Keratinocyte (primary cell): ENCODE data around the gene SERPINI1. TPM values are rescaled to one million over a fixed set of nuclear protein-coding genes. Genes with fewer than 3 reads are reported as not detected.

ENCODE experiments used
- DNase-seq: peaks from one replicate; pipeline ENCODE4 v3.0.0-alpha.2; 2011; ENCODE audit warnings: low read depth, missing footprints, low spot score
- FAIRE-seq: peaks from 2 replicates; lab custom pipeline; 2011; peaks lifted over from hg19 to GRCh38; lab: Jason Lieb, UNC
- H2AFZ ChIP-seq: 2 replicates; pipeline ENCODE4 v1.6.0; 2012; ENCODE audit warnings: low read length, control low read depth, inconsistent platforms; ENCODE audit not compliant: control insufficient read depth
- H3K27ac ChIP-seq: 2 replicates; pipeline ENCODE4 v1.5.1; 2011; ENCODE audit warnings: low read length; ENCODE audit not compliant: control insufficient read depth, insufficient read depth
- H3K27me3 ChIP-seq: 3 replicates; pipeline ENCODE4 v1.6.0; 2011; ENCODE audit warnings: low read length; ENCODE audit not compliant: control insufficient read depth, insufficient read depth; ENCODE audit errors: extremely low read depth
- H3K36me3 ChIP-seq, 2 experiments: 2 replicates in 1 of 2; 3 replicates in 1 of 2; pipeline ENCODE4 v1.5.1; 2011; ENCODE audit warnings: low read length in 2 of 2, mild to moderate bottlenecking in 1 of 2; ENCODE audit not compliant: control insufficient read depth in 2 of 2, insufficient read depth in 2 of 2; ENCODE audit errors: extremely low read depth in 1 of 2
- H3K4me1 ChIP-seq: 3 replicates; pipeline ENCODE4 v1.5.1; 2011; ENCODE audit warnings: low read length; ENCODE audit not compliant: control insufficient read depth, insufficient read depth; ENCODE audit errors: extremely low read depth
- H3K4me2 ChIP-seq: 3 replicates; pipeline ENCODE4 v1.6.0; 2011; ENCODE audit warnings: low read depth, low read length; ENCODE audit not compliant: control insufficient read depth, insufficient read depth; ENCODE audit errors: extremely low read depth
- H3K4me3 ChIP-seq, 3 experiments: fragments of 200-600 bp in 1 of 3; sonication (generic) in 1 of 3; 2 replicates in 2 of 3; 3 replicates in 1 of 3; pipeline ENCODE4 v1.5.1; 2011 to 2016; ENCODE audit warnings: low read length in 3 of 3, mild to moderate bottlenecking in 3 of 3, control low read depth in 2 of 3, inconsistent platforms in 1 of 3, low read depth in 1 of 3, mixed read lengths in 1 of 3, mixed run types in 1 of 3, moderate library complexity in 1 of 3; ENCODE audit not compliant: control insufficient read depth in 2 of 3, insufficient read depth in 2 of 3; ENCODE audit errors: extremely low read depth in 1 of 3
- H3K79me2 ChIP-seq: 2 replicates; pipeline ENCODE4 v1.6.0; 2012; ENCODE audit warnings: low read length; ENCODE audit not compliant: control insufficient read depth, insufficient read depth
- H3K9ac ChIP-seq: 3 replicates; pipeline ENCODE4 v1.6.0; 2011; ENCODE audit warnings: low read length; ENCODE audit not compliant: control insufficient read depth, insufficient read depth; ENCODE audit errors: extremely low read depth
- H3K9me1 ChIP-seq: 3 replicates; pipeline ENCODE4 v1.6.0; 2011; ENCODE audit warnings: low read length; ENCODE audit not compliant: control insufficient read depth, insufficient read depth; ENCODE audit errors: extremely low read depth
- H3K9me3 ChIP-seq: 2 replicates; pipeline ENCODE4 v1.5.1; 2012; ENCODE audit warnings: low read depth, low read length; ENCODE audit not compliant: control insufficient read depth
- H4K20me1 ChIP-seq: 3 replicates; pipeline ENCODE4 v1.6.0; 2011; ENCODE audit warnings: low read length; ENCODE audit not compliant: control insufficient read depth, insufficient read depth; ENCODE audit errors: extremely low read depth
- EZH2 ChIP-seq: IDR thresholded peaks from one replicate; pipeline ENCODE4 v1.6.1; 2012; ENCODE audit warnings: inconsistent platforms, mild to moderate bottlenecking, low read length, moderate library complexity
- dilution Hi-C: fragments of 300-500 bp; cut with MboI; formaldehyde crosslinking; loops from one replicate; pipeline ENCODE4 v1.7.0; 2020; ENCODE audit warnings: low sequenced_read_pairs; ENCODE audit not compliant: extremely low pct_ligation_motif_present
- polyA plus RNA-seq, 5 experiments: library from polyadenylated mRNA; depleted of rRNA in 3 of 5; stranded (reverse) in 3 of 5; stranded (forward) in 1 of 5; unstranded in 1 of 5; fragments of >200 nt; gene quantifications; 1 replicate in 1 of 5; 2 replicates in 3 of 5; 3 replicates in 1 of 5; pipeline versions ENCODE4 v1.2.1 to v1.2.3, GENCODE V29; 2011 to 2012; ENCODE audit warnings: missing spikeins in 2 of 5, low read depth in 1 of 5, low replicate concordance in 1 of 5
- TF ChIP-seq, protein P1 (sequence below), 3 experiments: IDR thresholded peaks in 1 of 3; conservative IDR thresholded peaks in 1 of 3; optimal IDR thresholded peaks in 1 of 3; 2 replicates in 2 of 3; 3 replicates in 1 of 3; pipeline versions ENCODE3 to v1.5.1; 2011; ENCODE audit warnings: low read length in 3 of 3, mild to moderate bottlenecking in 3 of 3, moderate library complexity in 2 of 3, control low read depth in 1 of 3, inconsistent platforms in 1 of 3; ENCODE audit not compliant: insufficient read depth in 2 of 3; ENCODE audit errors: extremely low read depth in 1 of 3

The SERPINI1 gene
- polyA plus RNA-seq, 1 donor (not counting 4 experiments of a cell fraction or from before 2014, with no cell fraction given), result 5.5 TPM

DNA sequence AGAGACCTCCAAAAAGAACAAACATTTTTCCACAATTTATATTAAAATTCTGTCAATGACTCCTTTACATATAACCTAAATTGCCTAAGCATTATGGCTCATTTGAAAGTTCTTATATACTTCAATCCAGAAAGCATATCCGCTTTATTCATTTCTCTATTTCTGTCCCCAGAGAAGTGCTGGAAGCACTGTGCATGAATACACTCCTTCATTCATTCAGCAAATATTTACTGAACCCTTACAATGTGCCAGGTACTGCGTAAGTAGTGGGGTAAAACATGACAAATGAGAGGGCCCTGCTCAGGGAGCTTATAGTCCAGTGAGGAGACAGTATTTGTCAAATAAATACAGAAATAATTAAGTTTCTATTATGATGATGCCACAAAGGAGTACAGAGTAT is 4.1 kb upstream of the SERPINI1 start:
- Histone ChIP-seq H4K20me1 (peaks cover 9% of the 10 kb centered on the region), H3K27me3 (no peaks in the 10 kb centered on the region), H3K9ac (no peak overlapping the region), H3K4me2 (peak overlapping the region; percentile 18), H3K36me3 (peaks cover 0 to 5% of the 10 kb centered on the region in 2 experiments), H3K4me1 (peaks cover 23% of the 10 kb centered on the region), H3K27ac (no peak overlapping the region), H3K4me3 (no peak overlapping the region), H2AFZ (no peak overlapping the region), H3K9me3 (no peaks in the 10 kb centered on the region), H3K9me1 (peaks cover 4% of the 10 kb centered on the region), H3K79me2 (peaks cover 81% of the 10 kb centered on the region)
- no peak for DNase-seq
- FAIRE-seq, result no peak
- dilution Hi-C loops, result no loop called here
- TF ChIP-seq EZH2, result no peak
- TF ChIP-seq, protein P1, sequence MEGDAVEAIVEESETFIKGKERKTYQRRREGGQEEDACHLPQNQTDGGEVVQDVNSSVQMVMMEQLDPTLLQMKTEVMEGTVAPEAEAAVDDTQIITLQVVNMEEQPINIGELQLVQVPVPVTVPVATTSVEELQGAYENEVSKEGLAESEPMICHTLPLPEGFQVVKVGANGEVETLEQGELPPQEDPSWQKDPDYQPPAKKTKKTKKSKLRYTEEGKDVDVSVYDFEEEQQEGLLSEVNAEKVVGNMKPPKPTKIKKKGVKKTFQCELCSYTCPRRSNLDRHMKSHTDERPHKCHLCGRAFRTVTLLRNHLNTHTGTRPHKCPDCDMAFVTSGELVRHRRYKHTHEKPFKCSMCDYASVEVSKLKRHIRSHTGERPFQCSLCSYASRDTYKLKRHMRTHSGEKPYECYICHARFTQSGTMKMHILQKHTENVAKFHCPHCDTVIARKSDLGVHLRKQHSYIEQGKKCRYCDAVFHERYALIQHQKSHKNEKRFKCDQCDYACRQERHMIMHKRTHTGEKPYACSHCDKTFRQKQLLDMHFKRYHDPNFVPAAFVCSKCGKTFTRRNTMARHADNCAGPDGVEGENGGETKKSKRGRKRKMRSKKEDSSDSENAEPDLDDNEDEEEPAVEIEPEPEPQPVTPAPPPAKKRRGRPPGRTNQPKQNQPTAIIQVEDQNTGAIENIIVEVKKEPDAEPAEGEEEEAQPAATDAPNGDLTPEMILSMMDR (optimal IDR thresholded peaks at IDR 0.05 in 1 of 3, IDR thresholded peaks at IDR 0.05 in 1 of 3, conservative IDR thresholded peaks at IDR 0.05 in 1 of 3; ENCODE audit: extremely low read depth in 1 of 3, insufficient read depth in 2 of 3, low read length in 3 of 3), result no peak

DNA sequence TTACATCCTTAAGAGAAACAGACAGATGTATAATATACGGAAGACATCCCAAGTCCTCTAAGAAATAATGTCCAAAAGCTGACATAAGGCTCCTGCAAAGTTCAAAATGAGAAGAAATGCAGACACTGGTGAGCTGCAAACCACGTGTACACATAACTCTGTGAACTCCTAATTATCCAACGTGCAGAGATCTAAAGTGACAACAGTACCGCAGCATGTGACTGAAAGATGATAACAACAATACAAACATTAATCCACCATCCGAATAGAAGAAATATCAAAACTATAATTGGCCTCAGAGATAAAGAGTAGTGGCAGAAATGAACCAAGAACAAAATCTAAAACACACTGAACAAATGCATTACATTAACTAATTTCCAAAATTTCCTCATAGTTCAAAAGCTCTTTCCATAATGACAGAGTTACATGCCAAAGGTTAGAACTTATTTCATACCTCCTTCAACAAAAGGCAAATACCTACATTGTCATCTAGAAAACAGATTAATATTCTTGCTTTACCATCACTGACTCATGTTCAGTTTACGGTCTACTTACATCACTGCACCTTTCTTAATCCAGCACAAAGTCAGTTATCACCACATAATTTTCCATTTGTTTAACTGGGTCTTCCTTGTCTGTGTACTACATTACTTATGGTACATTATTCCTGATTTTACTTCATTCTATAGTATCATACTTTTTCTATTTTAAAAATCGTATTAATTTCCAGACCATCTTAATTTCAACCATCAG is 3.0 kb upstream of the SERPINI1 start:
- no peaks in the 10 kb centered on the region for H3K27me3 ChIP-seq
- no peak overlapping the region for H2AFZ ChIP-seq
- peaks cover 23% of the 10 kb centered on the region for H3K4me1 ChIP-seq
- H3K9me1 ChIP-seq, result peaks cover 4% of the 10 kb centered on the region
- FAIRE-seq, result no peak
- H3K4me2 ChIP-seq, result peak overlapping the region; percentile 79
- dilution Hi-C loops, result no loop called here
- H3K36me3 ChIP-seq, result peaks cover 0 to 5% of the 10 kb centered on the region in 2 experiments
- no peaks in the 10 kb centered on the region for H3K9me3 ChIP-seq
- H3K27ac ChIP-seq, result peak overlapping the region; percentile 91
- H4K20me1 ChIP-seq, result peaks cover 9% of the 10 kb centered on the region
- TF ChIP-seq EZH2, result no peak
- TF ChIP-seq, protein P1 (optimal IDR thresholded peaks at IDR 0.05 in 1 of 3, IDR thresholded peaks at IDR 0.05 in 1 of 3, conservative IDR thresholded peaks at IDR 0.05 in 1 of 3; ENCODE audit: extremely low read depth in 1 of 3, insufficient read depth in 2 of 3, low read length in 3 of 3), result no peak
- no peak for DNase-seq
- H3K9ac ChIP-seq, result peak overlapping the region; percentile 89
- H3K4me3 ChIP-seq, result peak overlapping the region in 2 of 3 experiments; percentile 84 to 96
- H3K79me2 ChIP-seq, result peaks cover 71% of the 10 kb centered on the region
